ENCODE results near the gene DYNLL1.

Gene DYNLL1

GRCh38 chr12:120470150-120470784 lies 25.6 kb upstream of the DYNLL1 start:
- ChIA-PET POLR2A (interaction anchor here (0.6 to 5.4 kb wide), 13 partner anchors 12 to 269 kb away, joined by 3 to 39 read pairs (median 4); partner anchors contain the start of genes COQ5, DYNLL1, RNU4-2 and RPLP0), CTCF (interaction anchor here (0.7 to 2.5 kb wide), 5 partner anchors 9 to 59 kb away, joined by 3 to 6 read pairs (median 3); partner anchors contain the start of gene COQ5)
- peak; percentile 33 for DNase-seq (ENCODE audit: extremely low spot score)
- TF ChIP-seq BHLHE40 (IDR thresholded peaks at IDR 0.05; ENCODE audit: borderline replicate concordance): no peak
- no peak for TF ChIP-seq FOXK2 (IDR thresholded peaks at IDR 0.05)
- no peak for TF ChIP-seq NFRKB (IDR thresholded peaks at IDR 0.05)
- no peak for TF ChIP-seq HDGF (IDR thresholded peaks at IDR 0.05; ENCODE audit: borderline replicate concordance)
- no peak for TF ChIP-seq L3MBTL2 (conservative IDR thresholded peaks at IDR 0.05)
- no peak for TF ChIP-seq LEF1 (IDR thresholded peaks at IDR 0.05; ENCODE audit: borderline replicate concordance)
- TF ChIP-seq SUZ12 (IDR thresholded peaks at IDR 0.05): no peak
- TF ChIP-seq ARNT (IDR thresholded peaks at IDR 0.05): no peak
- TF ChIP-seq FOXM1 (IDR thresholded peaks at IDR 0.05; ENCODE audit: borderline replicate concordance): no peak
- no peak for TF ChIP-seq SP1 (IDR thresholded peaks at IDR 0.05)
- no peak for TF ChIP-seq FOXA1 (IDR thresholded peaks at IDR 0.05)
- TF ChIP-seq PKNOX1 (IDR thresholded peaks at IDR 0.05): no peak
- TF ChIP-seq TARDBP (IDR thresholded peaks at IDR 0.05): no peak
- no peak for TF ChIP-seq ELF4 (IDR thresholded peaks at IDR 0.05)
- no peak for TF ChIP-seq ZNF384 (IDR thresholded peaks at IDR 0.05)

GRCh38 chr12:120472521-120472920 lies 23.4 kb upstream of the DYNLL1 start:
- ChIA-PET POLR2A (interaction anchor here (5.4 kb wide), 1 partner anchor 24 kb away, joined by 39 read pairs; the partner anchor contains the start of gene DYNLL1), CTCF (interaction anchor here (0.7 kb wide), 1 partner anchor 970 kb away, joined by 13 read pairs; no protein-coding TSS in a partner anchor)
- no peak for DNase-seq (ENCODE audit: extremely low spot score)
- no peak for TF ChIP-seq SUZ12 (IDR thresholded peaks at IDR 0.05)
- no peak for TF ChIP-seq L3MBTL2 (conservative IDR thresholded peaks at IDR 0.05)
- no peak for TF ChIP-seq LEF1 (IDR thresholded peaks at IDR 0.05; ENCODE audit: borderline replicate concordance)
- TF ChIP-seq SP1 (IDR thresholded peaks at IDR 0.05): no peak
- TF ChIP-seq ELF4 (IDR thresholded peaks at IDR 0.05): no peak
- TF ChIP-seq HDGF (IDR thresholded peaks at IDR 0.05; ENCODE audit: borderline replicate concordance): no peak

- CTCF ChIA-PET: interaction anchor here (0.6 to 1.1 kb wide), 3 partner anchors 15 to 325 kb away, joined by 3 to 4 read pairs (median 4); partner anchors contain the start of gene SIRT4
- POLR2A ChIA-PET: interaction anchor here (1.2 to 2.4 kb wide), 5 partner anchors 15 to 182 kb away, joined by 3 to 7 read pairs (median 4); partner anchors contain the start of gene RNU4-2
- TF ChIP-seq FOXM1 (IDR thresholded peaks at IDR 0.05; ENCODE audit: borderline replicate concordance): no peak
- no peak for TF ChIP-seq SUZ12 (IDR thresholded peaks at IDR 0.05)
- no peak for TF ChIP-seq FOXK2 (IDR thresholded peaks at IDR 0.05)
- no peak for TF ChIP-seq ARNT (IDR thresholded peaks at IDR 0.05)
- TF ChIP-seq FOXA1 (IDR thresholded peaks at IDR 0.05): no peak
- no peak for TF ChIP-seq ELF4 (IDR thresholded peaks at IDR 0.05)
- TF ChIP-seq CTBP1 (IDR thresholded peaks at IDR 0.05; ENCODE audit: borderline replicate concordance): no peak
- TF ChIP-seq NFRKB (IDR thresholded peaks at IDR 0.05): no peak
- TF ChIP-seq L3MBTL2 (conservative IDR thresholded peaks at IDR 0.05): no peak
- no peak for TF ChIP-seq SP1 (IDR thresholded peaks at IDR 0.05)
- TF ChIP-seq PKNOX1 (IDR thresholded peaks at IDR 0.05): no peak
- TF ChIP-seq HDGF (IDR thresholded peaks at IDR 0.05; ENCODE audit: borderline replicate concordance): no peak
- TF ChIP-seq ZNF384 (IDR thresholded peaks at IDR 0.05): no peak
- TF ChIP-seq LEF1 (IDR thresholded peaks at IDR 0.05; ENCODE audit: borderline replicate concordance): no peak
- no peak for DNase-seq (ENCODE audit: extremely low spot score)
Observed at GRCh38 chr12:120473807-120474615, 21.9 kb upstream of the DYNLL1 start.

- ChIA-PET CTCF (interaction anchor here (0.5 to 1.1 kb wide), 4 partner anchors 15 to 1630 kb away, joined by 3 to 4 read pairs (median 4); partner anchors contain the start of gene SIRT4), POLR2A (interaction anchor here (1.2 to 2.4 kb wide), 5 partner anchors 14 to 183 kb away, joined by 3 to 7 read pairs (median 4); partner anchors contain the start of gene RNU4-2)
- no peak for DNase-seq (ENCODE audit: extremely low spot score)
- TF ChIP-seq LEF1 (IDR thresholded peaks at IDR 0.05; ENCODE audit: borderline replicate concordance): no peak
- no peak for TF ChIP-seq L3MBTL2 (conservative IDR thresholded peaks at IDR 0.05)
- no peak for TF ChIP-seq SP1 (IDR thresholded peaks at IDR 0.05)
- no peak for TF ChIP-seq ELF4 (IDR thresholded peaks at IDR 0.05)
Observed at GRCh38 chr12:120474616-120474960, 21.3 kb upstream of the DYNLL1 start.

GRCh38 chr12:120475643-120476042 lies 20.3 kb upstream of the DYNLL1 start:
- POLR2A ChIA-PET: interaction anchor here (1.2 to 2.4 kb wide), 4 partner anchors 13 to 54 kb away, joined by 3 to 7 read pairs (median 4); partner anchors contain the start of gene COQ5

GRCh38 chr12:120479458-120479857 lies 16.5 kb upstream of the DYNLL1 start:
- DNase-seq (ENCODE audit: extremely low spot score): no peak
- TF ChIP-seq LEF1 (IDR thresholded peaks at IDR 0.05; ENCODE audit: borderline replicate concordance): no peak
- TF ChIP-seq SUZ12 (IDR thresholded peaks at IDR 0.05): no peak
- no peak for TF ChIP-seq ARNT (IDR thresholded peaks at IDR 0.05)
- TF ChIP-seq ZNF384 (IDR thresholded peaks at IDR 0.05): no peak
- TF ChIP-seq CTBP1 (IDR thresholded peaks at IDR 0.05; ENCODE audit: borderline replicate concordance): no peak
- no peak for TF ChIP-seq FOXA1 (IDR thresholded peaks at IDR 0.05)
- TF ChIP-seq BHLHE40 (IDR thresholded peaks at IDR 0.05; ENCODE audit: borderline replicate concordance): no peak
- TF ChIP-seq L3MBTL2 (conservative IDR thresholded peaks at IDR 0.05): no peak
- ChIA-PET POLR2A (interaction anchor here (1.4 kb wide), 1 partner anchor 10 kb away, joined by 3 read pairs; no protein-coding TSS in a partner anchor), CTCF (interaction anchor here (1.1 kb wide), 1 partner anchor 9 kb away, joined by 3 read pairs; no protein-coding TSS in a partner anchor)

More at GRCh38 chr12:120475643-120476042, 20.3 kb upstream of the DYNLL1 start:
- CTCF ChIA-PET: interaction anchor here (1.1 kb wide), 1 partner anchor 15 kb away, joined by 4 read pairs; no protein-coding TSS in a partner anchor
- no peak for DNase-seq (ENCODE audit: extremely low spot score)
- no peak for TF ChIP-seq ARNT (IDR thresholded peaks at IDR 0.05)
- no peak for TF ChIP-seq LEF1 (IDR thresholded peaks at IDR 0.05; ENCODE audit: borderline replicate concordance)
- TF ChIP-seq ZNF384 (IDR thresholded peaks at IDR 0.05): no peak
- no peak for TF ChIP-seq CTBP1 (IDR thresholded peaks at IDR 0.05; ENCODE audit: borderline replicate concordance)
- no peak for TF ChIP-seq SUZ12 (IDR thresholded peaks at IDR 0.05)
- no peak for TF ChIP-seq HDGF (IDR thresholded peaks at IDR 0.05; ENCODE audit: borderline replicate concordance)

All from HEK293T (cell line).